K562 (cell line): ENCODE results near the gene EML3. TPM values are rescaled to one million over a fixed set of nuclear protein-coding genes. Genes with fewer than 3 reads are reported as not detected.

Experiments
- AFF1 ChIP-seq, 2 experiments: fragments of 450-650 bp; IDR thresholded peaks; 2 replicates each; pipeline ENCODE4 v1.6.1; 2018; ENCODE audit warnings: mild to moderate bottlenecking in 2 of 2, low read depth in 1 of 2; ENCODE audit not compliant: partially characterized antibody in 2 of 2
- ATF4 ChIP-seq: fragments of 450-650 bp; formaldehyde crosslinking; IDR thresholded peaks from 2 replicates; pipeline ENCODE4 v1.4.0; 2022; ENCODE audit warnings: mild to moderate bottlenecking, moderate library complexity
- CTCF ChIP-seq, 3 experiments: IDR thresholded peaks in 2 of 3; conservative IDR thresholded peaks in 1 of 3; 2 replicates each; pipeline ENCODE4 v1.5.1; 2011 to 2012; ENCODE audit warnings: low read length in 3 of 3, mild to moderate bottlenecking in 3 of 3, control low read depth in 2 of 3, improper control_type of control experiment in 1 of 3, inconsistent platforms in 1 of 3, low read depth in 1 of 3, mixed read lengths in 1 of 3, moderate library complexity in 1 of 3; ENCODE audit not compliant: insufficient read depth in 2 of 3
- LARP7 ChIP-seq: fragments of 450-650 bp; IDR thresholded peaks from 2 replicates; pipeline ENCODE4 v1.6.1; 2016
- MYNN ChIP-seq, 2 experiments: sonication (generic); formaldehyde crosslinking in 1 of 2; IDR thresholded peaks; 2 replicates each; pipeline versions ENCODE4 v1.5.0 to v1.6.1; 2016 to 2020; ENCODE audit warnings: antibody characterized with exemption in 1 of 2, missing genetic modification reagents in 1 of 2
- PML ChIP-seq: IDR thresholded peaks from 2 replicates; pipeline ENCODE4 v1.6.1; 2012; ENCODE audit warnings: low read length, inconsistent platforms
- RBM14 ChIP-seq: fragments of 200-400 bp; formaldehyde crosslinking; IDR thresholded peaks from 2 replicates; pipeline ENCODE4 v1.6.1; 2018; ENCODE audit warnings: low read depth, mild to moderate bottlenecking, low read length, moderate library complexity, borderline replicate concordance; ENCODE audit not compliant: insufficient read depth
- SNIP1 ChIP-seq: fragments of 450-650 bp; IDR thresholded peaks from 2 replicates; pipeline ENCODE4 v1.7.1; 2017; ENCODE audit warnings: low read depth, mild to moderate bottlenecking
- TSHZ1 ChIP-seq: fragments of 250-450 bp; sonication (Bioruptor Pico); IDR thresholded peaks from 2 replicates; pipeline ENCODE4 v1.4.0; 2020; ENCODE audit warnings: mild to moderate bottlenecking, moderate library complexity
- ZNF280B ChIP-seq: fragments of 250-450 bp; sonication (Bioruptor Pico); IDR thresholded peaks from 2 replicates; pipeline ENCODE4 v1.5.1; 2021; ENCODE audit warnings: mild to moderate bottlenecking
- ZNF436 ChIP-seq: fragments of 250-450, 450-650 bp; sonication (Bioruptor Pico); formaldehyde crosslinking; IDR thresholded peaks from 2 replicates; pipeline ENCODE4 v1.7.0; 2020; ENCODE audit warnings: mild to moderate bottlenecking
- polyA plus RNA-seq, 8 experiments: library from polyadenylated mRNA; depleted of rRNA in 4 of 8; stranded (reverse) in 5 of 8; unstranded in 3 of 8; fragments of >200 nt; fragmentation: Nextera tagmentation in 2 of 8; fragmentation: Illumina TruSeq in 1 of 8; extraction: Ambion mirVana in 2 of 8; extraction: Trizol in 1 of 8; gene quantifications; 2 replicates each; pipeline versions ENCODE4 v1.2.1 to v1.2.3, GENCODE V29; 2011 to 2014; ENCODE audit warnings: inconsistent platforms in 1 of 8, missing spikeins in 1 of 8
- total RNA-seq, 7 experiments: library from RNA; depleted of rRNA in 6 of 7; stranded (reverse); fragments of >200 nt in 6 of 7; fragmentation: Illumina TruSeq in 2 of 7; extraction: Trizol in 2 of 7; gene quantifications; 2 replicates each; pipeline versions ENCODE4 v1.2.1 to v1.2.3, GENCODE V29; 2011 to 2021; ENCODE audit warnings: low replicate concordance in 1 of 7

EML3 gene
- total and polyA plus RNA-seq, 9 of the 15 experiments (the other 6 are each of a cell fraction or from before 2014, with no cell fraction given), result 0.32 to 90.5 (median 26.4) TPM

- peak; percentile 19 to 81 for TF ChIP-seq AFF1 (IDR thresholded peaks at IDR 0.05; ENCODE audit: low read depth in 1 of 2, partially characterized antibody in 2 of 2)
- TF ChIP-seq SNIP1, result no peak
- no peak for TF ChIP-seq ZNF436
- no peak for TF ChIP-seq ATF4
- no peak for TF ChIP-seq TSHZ1 (CRISPR knock-in tag)
- TF ChIP-seq RBM14, result no peak
- no peak for TF ChIP-seq CTCF (IDR thresholded peaks at IDR 0.05 in 2 of 3, conservative IDR thresholded peaks at IDR 0.05 in 1 of 3; ENCODE audit: insufficient read depth in 2 of 3, low read depth in 1 of 3, low read length in 3 of 3)
- peak; percentile 69; the same call in 1 of the 2 replicates for TF ChIP-seq MYNN (IDR thresholded peaks at IDR 0.05)
- TF ChIP-seq MYNN (CRISPR knock-in tag; IDR thresholded peaks at IDR 0.05), result no peak
- no peak for TF ChIP-seq ZNF280B (CRISPR knock-in tag)
- TF ChIP-seq PML, result peak; percentile 34; the same call in 1 of the 2 replicates
- TF ChIP-seq LARP7, result 0 out of 2 replicates have a peak, but pooled peaks have one; percentile 25
Measured at GRCh38 chr11:62599069-62599696, 13.4 kb downstream of the EML3 start (continued).
